ENCODE results near the gene RIIAD1.

GRCh38 chr1:151705753-151706463 is 15.4 kb upstream of the RIIAD1 start:
- TF ChIP-seq CTCF (IDR thresholded peaks at IDR 0.05; ENCODE audit: poor library complexity) = no peak
- no peak for TF ChIP-seq EZH2phosphoT487 (IDR thresholded peaks at IDR 0.05; ENCODE audit: low read depth, severe bottlenecking, unreplicated experiment)
